ENCODE results near the gene MYH13. TPM values are rescaled to one million over a fixed set of nuclear protein-coding genes. Genes with fewer than 3 reads are reported as not detected.

MYH13 gene
- total RNA-seq, 2 experiments from 2014 or later = not detected

DNA sequence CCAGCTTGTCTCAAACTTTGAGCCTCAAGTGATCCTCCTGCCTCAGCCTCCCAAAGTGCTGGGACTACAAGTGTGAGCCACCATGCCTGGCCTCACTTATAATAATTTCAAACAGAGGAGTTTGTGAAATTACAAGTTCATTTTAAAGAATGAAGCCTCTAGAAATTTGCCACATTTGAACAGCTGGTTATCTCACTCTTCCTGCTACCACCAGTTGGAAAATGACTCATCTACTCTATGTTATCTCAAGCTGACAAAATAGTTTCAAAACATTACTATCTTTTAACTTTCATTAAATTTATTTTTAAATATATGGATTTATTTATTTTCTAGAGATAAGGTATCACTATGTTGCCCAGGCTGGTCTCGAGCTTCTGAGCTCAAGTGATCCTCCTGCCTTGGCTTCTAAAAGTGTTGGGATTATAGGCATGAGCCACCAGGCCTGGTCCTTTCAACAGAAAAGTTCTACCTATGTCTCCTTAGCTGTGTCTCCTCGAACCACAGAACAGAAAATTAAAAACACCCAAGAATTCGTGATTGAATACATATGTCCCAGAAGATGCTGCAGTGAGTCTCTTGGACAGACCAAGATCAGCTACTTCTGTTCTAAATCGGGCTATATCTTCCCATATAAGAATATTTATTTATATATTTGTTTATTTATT, 47.6 kb downstream of the MYH13 start:
- no peak for DNase-seq
- Mint-ChIP-seq H3K4me1 (peaks cover 5% of the 10 kb centered on the region), H3K36me3 (no peaks in the 10 kb centered on the region), H3K27me3 (peaks cover 14% of the 10 kb centered on the region), H3K27ac (no peak overlapping the region), H3K4me3 (no peak overlapping the region), H3K9me3 (no peaks in the 10 kb centered on the region)

GRCh38 chr17:10323812-10324610, 48.8 kb downstream of the MYH13 start:
- H3K4me1 Mint-ChIP-seq = peaks cover 5% of the 10 kb centered on the region
- no peak overlapping the region for H3K27ac Mint-ChIP-seq
- DNase-seq = no peak
- no peak overlapping the region for H3K4me3 Mint-ChIP-seq
- H3K36me3 Mint-ChIP-seq = no peaks in the 10 kb centered on the region
- H3K9me3 Mint-ChIP-seq = no peaks in the 10 kb centered on the region
- peaks cover 10% of the 10 kb centered on the region for H3K27me3 Mint-ChIP-seq

DNA sequence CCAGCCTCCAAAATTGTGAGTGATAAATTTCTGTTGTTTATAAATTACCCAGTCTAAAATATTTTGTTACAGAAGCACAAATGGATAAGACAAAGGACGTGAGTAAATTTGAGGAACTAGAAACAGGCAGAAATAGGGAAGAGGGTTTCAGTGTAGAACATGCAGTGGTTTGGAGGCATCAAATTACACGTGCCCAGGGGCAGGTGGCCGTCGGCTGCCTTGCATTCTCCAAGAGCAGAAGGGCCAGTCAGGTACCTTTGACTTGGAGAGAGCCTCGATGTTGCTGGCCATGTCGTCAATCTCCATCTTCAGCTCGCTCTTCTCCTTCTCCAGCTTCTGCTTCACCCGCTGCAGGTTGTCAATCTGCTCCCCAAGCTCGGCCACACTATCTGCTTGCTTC, 54.3 kb downstream of the MYH13 start:
- no peaks in the 10 kb centered on the region for H3K36me3 Mint-ChIP-seq
- H3K27me3 Mint-ChIP-seq = peaks cover 17% of the 10 kb centered on the region
- no peak overlapping the region for H3K4me3 Mint-ChIP-seq
- no peak overlapping the region for H3K27ac Mint-ChIP-seq
- no peak for DNase-seq
- H3K4me1 Mint-ChIP-seq = peaks cover 11% of the 10 kb centered on the region
- H3K9me3 Mint-ChIP-seq = no peaks in the 10 kb centered on the region

GRCh38 chr17:10317543-10317834, 55.3 kb downstream of the MYH13 start:
- no peak overlapping the region for H3K4me3 Mint-ChIP-seq

DNA sequence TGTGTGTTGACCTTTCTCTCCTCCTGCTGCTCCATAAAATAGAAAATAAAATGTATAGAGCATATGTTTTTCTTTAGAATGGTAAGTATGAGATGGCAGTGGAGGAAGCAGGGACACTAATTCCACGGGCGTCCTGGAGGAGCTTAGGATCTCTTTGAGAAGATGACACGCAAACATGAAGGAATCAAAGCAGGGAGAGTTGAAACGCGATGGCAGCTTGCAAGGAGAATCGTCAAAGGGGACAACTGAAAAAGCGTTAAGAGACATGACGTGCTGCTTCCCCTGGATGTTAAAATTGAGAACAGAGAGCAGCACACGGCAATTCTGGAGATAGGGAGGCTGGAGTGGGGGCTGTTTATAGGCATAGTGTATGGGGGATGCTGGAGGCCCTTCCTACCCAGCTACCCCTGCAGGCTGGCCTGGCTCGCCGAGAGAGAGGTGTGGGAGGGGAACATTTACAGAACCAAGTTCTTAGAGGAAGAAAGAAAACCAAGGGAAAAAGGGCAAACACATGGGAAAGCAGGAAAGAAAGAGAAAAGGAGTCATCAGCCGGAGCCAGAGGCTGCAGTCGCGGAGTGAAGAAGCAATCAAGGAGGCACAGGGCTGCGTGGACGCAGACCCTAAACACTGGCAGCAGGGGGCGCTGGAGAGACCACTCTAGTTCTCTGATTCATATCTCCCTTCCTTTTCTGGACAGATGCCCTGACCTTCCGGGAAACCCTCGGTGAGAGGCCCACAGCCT, 55.8 kb downstream of the MYH13 start:
- peak overlapping the region; percentile 42 for H3K27ac Mint-ChIP-seq
- H3K9me3 Mint-ChIP-seq = no peaks in the 10 kb centered on the region

More at GRCh38 chr17:10317543-10317834, 55.3 kb downstream of the MYH13 start:
- Mint-ChIP-seq H3K9me3 (no peaks in the 10 kb centered on the region), H3K36me3 (no peaks in the 10 kb centered on the region), H3K27me3 (peaks cover 17% of the 10 kb centered on the region), H3K27ac (peak overlapping the region; percentile 42), H3K4me1 (peaks cover 11% of the 10 kb centered on the region)
- DNase-seq = no peak

GRCh38 chr17:10314329-10314728, 58.5 kb downstream of the MYH13 start:
- Mint-ChIP-seq H3K36me3 (no peaks in the 10 kb centered on the region), H3K4me3 (no peak overlapping the region), H3K9me3 (no peaks in the 10 kb centered on the region), H3K27me3 (peaks cover 20% of the 10 kb centered on the region), H3K27ac (no peak overlapping the region), H3K4me1 (peaks cover 6% of the 10 kb centered on the region)
- DNase-seq = no peak

More for the DNA sequence above, 55.8 kb downstream of the MYH13 start:
- peak; percentile 50 for DNase-seq
- H3K4me1 Mint-ChIP-seq = peaks cover 11% of the 10 kb centered on the region
- no peak overlapping the region for H3K4me3 Mint-ChIP-seq
- H3K36me3 Mint-ChIP-seq = no peaks in the 10 kb centered on the region
- peaks cover 17% of the 10 kb centered on the region for H3K27me3 Mint-ChIP-seq

GRCh38 chr17:10313037-10313672, 59.7 kb downstream of the MYH13 start:
- no peak overlapping the region for H3K27ac Mint-ChIP-seq

DNA sequence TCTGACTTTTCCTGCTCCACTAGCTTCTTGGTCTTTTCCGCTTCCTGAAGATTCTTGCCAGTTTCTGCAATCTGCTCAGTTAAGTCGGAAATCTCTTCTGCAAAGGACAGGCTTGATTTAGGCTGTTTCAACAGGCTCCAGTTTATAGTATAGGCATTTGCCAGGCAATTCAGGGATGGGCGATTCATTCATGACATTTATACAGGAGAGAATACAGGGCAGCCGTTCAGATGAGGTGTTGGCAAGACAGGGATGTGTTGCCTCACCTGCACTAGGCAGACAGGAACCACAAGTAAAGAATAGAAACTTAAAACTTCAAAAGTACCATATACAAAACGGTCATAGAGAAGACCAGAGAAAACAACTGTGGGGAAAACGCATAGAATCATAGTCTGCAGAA, 61.7 kb downstream of the MYH13 start:
- Mint-ChIP-seq H3K27me3 (peaks cover 9% of the 10 kb centered on the region), H3K36me3 (no peaks in the 10 kb centered on the region), H3K4me3 (no peak overlapping the region), H3K27ac (no peak overlapping the region), H3K9me3 (no peaks in the 10 kb centered on the region), H3K4me1 (no peaks in the 10 kb centered on the region)
- DNase-seq = no peak

More at GRCh38 chr17:10313037-10313672, 59.7 kb downstream of the MYH13 start:
- peaks cover 15% of the 10 kb centered on the region for H3K27me3 Mint-ChIP-seq
- H3K4me3 Mint-ChIP-seq = no peak overlapping the region
- peaks cover 6% of the 10 kb centered on the region for H3K4me1 Mint-ChIP-seq
- H3K9me3 Mint-ChIP-seq = no peaks in the 10 kb centered on the region
- no peaks in the 10 kb centered on the region for H3K36me3 Mint-ChIP-seq
- no peak for DNase-seq

DNA sequence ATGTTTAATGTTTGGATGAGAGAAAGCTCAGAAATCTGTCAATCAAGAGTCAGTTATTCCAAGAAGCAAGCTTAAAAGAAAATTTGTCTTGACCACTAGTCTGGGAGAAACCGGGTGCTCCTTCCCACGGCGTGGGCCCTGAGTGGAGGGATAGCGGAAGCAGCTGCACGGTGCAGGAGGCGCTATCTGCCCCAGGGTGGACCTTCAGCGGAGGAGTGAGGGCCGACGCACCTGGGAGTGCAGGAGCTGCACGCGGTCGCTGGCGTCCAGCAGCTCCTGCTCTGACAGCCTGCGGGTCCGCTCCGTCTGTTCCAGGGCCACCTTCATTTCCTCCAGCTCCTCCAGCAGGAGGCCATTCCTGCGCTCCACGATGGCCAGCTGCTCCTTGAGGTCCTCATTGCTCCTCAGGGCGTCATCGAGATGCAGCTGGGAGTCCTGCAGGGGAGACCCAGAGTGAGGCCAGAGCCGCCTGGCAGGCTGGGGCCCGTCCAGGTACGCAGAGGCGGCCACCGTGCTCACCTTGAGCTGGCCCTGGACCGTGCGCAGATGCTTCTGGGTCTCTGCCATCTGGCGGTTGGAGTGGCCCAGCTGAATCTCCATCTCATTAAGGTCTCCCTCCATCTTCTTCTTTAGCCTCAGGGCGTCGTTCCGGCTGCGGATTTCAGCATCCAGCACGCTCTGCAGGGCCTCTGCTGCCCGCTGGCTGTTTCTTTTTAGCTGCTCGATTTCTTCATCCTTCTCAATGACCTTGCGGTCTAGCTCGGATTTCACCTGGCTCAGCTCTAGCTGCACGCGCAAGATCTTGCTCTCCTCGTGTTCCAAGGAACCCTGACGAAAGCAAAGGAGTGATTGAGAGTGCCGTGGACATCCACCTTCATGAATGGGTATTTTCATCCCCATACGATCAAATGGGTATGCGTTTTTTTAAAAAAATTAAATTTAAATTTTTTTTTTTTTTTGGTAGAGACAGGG, 63.5 kb downstream of the MYH13 start:
- Mint-ChIP-seq H3K27me3 (peaks cover 3% of the 10 kb centered on the region), H3K4me1 (no peaks in the 10 kb centered on the region), H3K27ac (no peak overlapping the region), H3K36me3 (no peaks in the 10 kb centered on the region), H3K4me3 (no peak overlapping the region), H3K9me3 (no peaks in the 10 kb centered on the region)
- no peak for DNase-seq

DNA sequence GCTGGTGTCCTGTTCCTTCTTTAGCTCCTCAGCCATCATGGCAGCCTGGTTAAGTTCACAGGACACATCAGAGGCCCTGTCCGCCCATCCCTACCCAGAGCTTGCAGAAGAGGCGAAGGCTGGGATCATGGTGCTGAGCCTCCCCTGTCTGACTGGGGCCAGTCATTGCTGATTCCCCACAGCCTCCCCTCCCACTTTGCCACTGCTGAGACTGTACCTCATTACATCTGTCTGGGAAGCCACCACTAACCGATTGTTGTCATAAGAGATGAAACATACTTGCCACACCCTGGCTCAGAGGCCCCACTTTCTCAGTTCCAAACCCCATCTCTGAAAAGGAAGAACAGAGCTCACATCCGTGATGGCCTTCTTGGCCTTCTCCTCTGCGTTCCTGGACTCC, 66.2 kb downstream of the MYH13 start:
- no peaks in the 10 kb centered on the region for H3K4me1 Mint-ChIP-seq
- H3K4me3 Mint-ChIP-seq = no peak overlapping the region
- no peaks in the 10 kb centered on the region for H3K36me3 Mint-ChIP-seq
- H3K27me3 Mint-ChIP-seq = peaks cover 3% of the 10 kb centered on the region
- no peak for DNase-seq
- no peak overlapping the region for H3K27ac Mint-ChIP-seq
- H3K9me3 Mint-ChIP-seq = no peaks in the 10 kb centered on the region

GRCh38 chr17:10305398-10305797, 67.4 kb downstream of the MYH13 start:
- Mint-ChIP-seq H3K4me1 (no peaks in the 10 kb centered on the region), H3K27me3 (peaks cover 3% of the 10 kb centered on the region), H3K9me3 (no peaks in the 10 kb centered on the region), H3K36me3 (no peaks in the 10 kb centered on the region), H3K27ac (no peak overlapping the region), H3K4me3 (no peak overlapping the region)
- DNase-seq = no peak

DNA sequence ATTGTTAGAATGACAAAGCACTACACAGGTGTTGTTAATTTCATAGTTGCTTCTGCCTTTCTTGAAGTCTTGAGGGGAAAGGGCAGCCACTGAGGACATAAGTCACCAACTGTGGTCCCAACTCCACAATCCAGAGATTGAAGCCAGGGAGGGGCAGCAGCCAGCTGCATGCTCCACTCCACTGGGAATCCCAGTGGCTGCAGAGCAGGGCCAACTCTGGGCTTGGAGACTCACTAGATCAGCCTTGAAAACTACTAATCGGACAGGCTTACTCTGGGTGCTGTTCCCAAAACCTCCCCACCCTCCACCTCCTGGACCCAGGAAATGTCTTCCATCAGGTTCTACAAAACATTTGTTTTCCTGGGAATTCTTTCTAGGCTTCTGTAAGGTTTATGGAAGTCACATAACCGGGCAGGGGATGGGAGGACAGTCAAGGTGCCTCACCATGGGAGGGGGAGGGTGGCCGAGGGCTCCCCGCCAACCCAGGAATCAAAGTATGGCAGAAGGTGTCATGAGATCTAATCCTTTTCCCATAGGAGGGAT, 68.0 kb downstream of the MYH13 start:
- H3K9me3 Mint-ChIP-seq = no peaks in the 10 kb centered on the region
- H3K27me3 Mint-ChIP-seq = peaks cover 3% of the 10 kb centered on the region
- H3K4me1 Mint-ChIP-seq = no peaks in the 10 kb centered on the region
- no peak overlapping the region for H3K27ac Mint-ChIP-seq
- no peak for DNase-seq
- no peak overlapping the region for H3K4me3 Mint-ChIP-seq
- no peaks in the 10 kb centered on the region for H3K36me3 Mint-ChIP-seq

DNA sequence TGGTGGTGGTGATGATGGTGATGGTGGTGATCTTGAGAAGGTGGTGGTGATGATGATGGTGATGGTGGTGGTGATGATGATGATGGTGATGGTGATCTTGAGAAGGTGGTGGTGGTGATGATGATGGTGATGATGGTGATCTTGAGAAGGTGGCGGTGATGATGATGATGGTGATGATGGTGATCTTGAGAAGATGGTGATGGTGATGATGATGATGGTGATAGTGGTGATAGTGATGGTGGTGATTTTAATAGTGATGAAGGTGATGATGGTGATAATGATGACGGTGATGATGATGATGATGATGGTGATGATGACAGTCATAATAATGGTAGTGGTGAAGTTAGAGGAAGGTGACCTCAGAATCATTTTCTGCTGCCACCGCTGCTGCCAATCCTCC, 75.1 kb downstream of the MYH13 start:
- Mint-ChIP-seq H3K4me3 (no peak overlapping the region), H3K27ac (no peak overlapping the region), H3K4me1 (no peaks in the 10 kb centered on the region), H3K9me3 (no peaks in the 10 kb centered on the region), H3K27me3 (peaks cover 16% of the 10 kb centered on the region), H3K36me3 (no peaks in the 10 kb centered on the region)
- DNase-seq = no peak

All from activated naive CD8-positive, alpha-beta T cell treated with anti-CD3 and anti-CD28 coated beads for 36 hours (primary cell).